NCI-H1436 (cell line): ENCODE results near the gene MRPL52.

Experiments used
- DNase-seq: peaks from one replicate; lab custom pipeline; 2025; lab: John Stamatoyannopoulos, UW

Gene MRPL52

GRCh38 chr14:22882064-22882463 is 52.4 kb downstream of the MRPL52 start:
- DNase-seq, result no peak

GRCh38 chr14:22882529-22883172 is 53.0 kb downstream of the MRPL52 start:
- peak; percentile 77 for DNase-seq

GRCh38 chr14:22883173-22883976 is 53.7 kb downstream of the MRPL52 start, which contains the start of gene REM2:
REM2 (plus strand) TSS chr14:22883222; CDS start chr14:22883288, 66 bp downstream.
- DNase-seq, result peak; percentile 2

DNA sequence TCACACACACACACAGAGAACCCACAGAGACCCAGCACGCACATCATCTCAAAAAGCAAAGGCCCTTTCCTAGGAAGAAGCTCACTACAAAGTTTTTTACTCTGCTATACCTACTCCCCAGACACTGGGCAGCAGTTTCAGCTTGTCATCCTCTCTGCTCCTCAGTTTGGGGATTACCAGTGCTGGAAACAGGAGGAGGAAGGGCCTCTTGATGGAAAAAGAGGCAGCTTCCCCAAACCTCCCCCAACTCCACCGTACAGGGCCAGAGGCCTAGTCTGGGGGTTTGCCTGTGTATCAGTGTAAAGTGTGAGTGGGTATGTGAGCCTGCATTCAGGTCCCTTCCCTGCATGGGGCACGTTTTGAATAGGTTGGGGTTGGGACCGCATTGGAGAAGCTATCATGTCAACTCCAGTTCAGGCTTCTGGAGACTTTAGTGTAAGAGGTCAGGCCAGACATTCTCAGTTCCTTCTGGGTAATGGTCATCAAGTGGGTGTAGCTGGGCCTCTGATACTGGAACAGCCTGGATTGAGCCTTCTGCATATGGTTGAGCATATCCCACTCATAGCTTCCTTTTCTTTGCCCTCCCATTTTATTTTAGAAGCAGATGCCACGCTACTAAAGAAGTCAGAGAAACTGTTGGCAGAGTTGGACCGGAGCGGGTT is 54.5 kb downstream of the MRPL52 start:
- DNase-seq, result no peak
